ENCODE data around the gene TMEM147.

TMEM147 gene

GRCh38 chr19:35545001-35545854 lies at the start of gene TMEM147:
Gene TMEM147 (plus strand): TSS chr19:35545626. CDS start chr19:35545740, 114 bp downstream.
- peak; percentile 93 for DNase-seq (ENCODE audit: low spot score)

- DNase-seq (ENCODE audit: low spot score): no peak
Observed at GRCh38 chr19:35497406-35497805, 48.0 kb upstream of the TMEM147 start.

DNA sequence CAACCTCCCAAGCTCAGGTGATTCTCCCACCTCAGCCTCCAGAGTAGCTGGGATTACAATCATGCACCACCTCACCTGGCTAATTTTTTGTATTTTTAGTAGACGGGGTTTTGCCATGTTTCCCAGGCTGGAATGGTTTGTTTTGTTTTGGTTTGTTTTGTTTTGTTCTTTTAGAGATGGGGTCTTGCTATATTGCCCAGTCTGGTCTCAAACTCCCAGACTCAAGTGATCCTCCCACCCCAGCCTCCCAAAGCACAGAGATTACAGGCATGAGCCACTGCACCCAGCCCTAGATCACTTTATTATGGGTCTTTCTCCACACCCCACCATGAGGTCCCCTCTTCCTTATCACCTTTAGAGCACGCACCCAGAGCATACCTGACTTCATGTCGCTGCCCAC lies 47.2 kb upstream of the TMEM147 start:
- no peak for DNase-seq (ENCODE audit: low spot score)

DNA sequence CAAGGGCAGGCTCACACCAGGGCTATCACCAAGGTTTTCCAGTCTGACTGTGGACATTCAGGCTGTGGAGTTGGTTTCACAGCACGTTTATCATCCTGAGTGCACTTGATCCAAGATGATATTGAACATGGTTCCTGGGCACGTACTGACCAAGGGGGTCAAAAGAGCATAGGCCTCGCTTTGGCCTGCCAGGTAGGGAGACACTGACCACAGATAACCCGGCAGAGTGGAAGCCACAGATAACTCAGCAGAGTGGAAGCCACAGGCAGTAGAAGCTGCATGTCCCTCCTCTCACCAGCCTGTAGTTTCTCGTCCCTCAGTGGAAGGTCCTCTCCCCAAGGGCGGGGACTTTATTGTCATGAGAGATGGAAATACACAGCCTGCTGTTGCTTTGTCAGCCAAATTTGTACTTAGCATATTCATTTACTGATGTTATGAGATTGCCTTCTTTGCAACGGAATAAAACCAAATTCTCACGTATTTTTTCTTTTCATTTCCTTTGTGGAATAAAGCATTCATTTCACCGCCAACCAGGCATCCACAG lies 46.4 kb upstream of the TMEM147 start:
- DNase-seq (ENCODE audit: low spot score): no peak

DNA sequence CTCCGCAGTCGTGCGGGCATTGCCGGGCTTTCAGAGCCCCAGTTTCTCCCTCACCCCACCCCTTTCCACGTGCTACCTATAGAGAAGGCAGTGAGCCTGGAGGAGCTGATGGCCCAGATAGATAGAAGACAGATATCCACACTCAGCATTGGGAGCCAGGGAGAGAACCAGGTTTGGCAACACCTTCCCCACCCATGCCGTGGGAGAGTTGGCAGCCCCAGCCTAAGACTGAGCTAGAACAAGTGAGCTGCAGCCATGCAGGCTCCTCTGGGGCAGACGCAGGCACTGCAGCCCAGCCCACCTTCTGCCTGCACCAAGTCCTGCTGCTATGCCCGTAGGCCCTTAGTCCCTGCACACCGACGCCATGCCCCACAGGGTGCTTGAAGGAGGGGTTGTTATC lies 44.8 kb upstream of the TMEM147 start:
- no peak for DNase-seq (ENCODE audit: low spot score)

DNA sequence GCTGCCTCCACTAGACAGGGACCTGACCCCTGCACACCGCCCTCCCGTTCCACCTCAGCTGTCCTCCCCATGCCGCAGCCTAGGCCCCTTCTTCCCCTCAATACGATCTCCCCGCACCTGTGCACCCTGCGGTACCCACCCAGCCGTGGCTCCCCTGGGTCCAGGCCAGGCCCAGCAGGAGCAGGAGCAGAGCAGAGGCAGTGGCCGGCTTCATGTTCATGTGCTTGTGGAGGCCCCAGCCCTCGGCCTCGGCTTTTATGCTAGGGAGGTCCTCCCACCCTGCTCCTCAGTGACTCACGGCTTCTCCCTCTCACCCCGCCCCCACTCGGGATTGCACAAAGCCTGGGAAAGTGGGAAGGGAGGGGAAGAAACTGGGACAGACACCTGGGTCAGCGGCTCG lies 43.7 kb upstream of the TMEM147 start:
- no peak for DNase-seq (ENCODE audit: low spot score)

DNA sequence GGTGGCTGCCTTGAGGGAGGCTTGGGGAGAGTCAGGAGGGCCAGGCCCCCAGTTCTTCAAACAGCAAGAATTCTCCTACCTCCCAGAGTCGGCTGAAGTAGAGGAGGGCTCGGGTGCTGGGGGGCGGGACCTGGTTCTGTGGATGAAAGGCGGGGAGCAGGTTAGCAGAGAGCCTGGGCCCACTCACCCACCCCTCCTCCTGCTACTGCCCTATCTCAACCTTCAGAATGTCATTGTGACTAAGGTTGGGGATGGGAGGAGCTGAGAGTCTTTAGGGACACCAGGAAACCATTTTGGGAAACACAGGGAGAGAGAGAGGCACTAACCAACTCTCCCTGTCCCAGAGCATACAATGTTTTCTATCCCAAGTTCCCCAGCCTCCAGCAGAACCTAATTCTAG lies 42.7 kb upstream of the TMEM147 start:
- DNase-seq (ENCODE audit: low spot score): no peak

DNA sequence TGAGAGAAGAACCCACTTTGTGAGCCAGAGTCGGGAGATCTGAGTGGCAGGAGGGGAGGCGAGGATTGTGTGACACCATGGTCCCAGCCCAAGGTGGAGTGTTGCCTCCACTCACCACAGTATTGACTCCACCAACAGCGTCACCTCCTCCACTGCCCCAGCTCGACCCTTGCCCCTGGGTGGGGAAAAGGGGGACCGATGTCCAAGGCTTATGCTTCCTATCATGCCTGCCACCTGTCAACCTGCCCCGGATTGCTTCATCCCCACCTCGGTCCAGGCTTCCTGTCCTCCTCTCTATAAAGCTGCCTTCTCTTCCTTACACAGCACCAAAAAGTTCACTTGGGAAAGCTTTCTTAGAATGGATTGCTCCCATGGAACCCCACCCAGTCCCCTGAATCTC lies 39.4 kb upstream of the TMEM147 start:
- DNase-seq (ENCODE audit: low spot score): no peak

DNA sequence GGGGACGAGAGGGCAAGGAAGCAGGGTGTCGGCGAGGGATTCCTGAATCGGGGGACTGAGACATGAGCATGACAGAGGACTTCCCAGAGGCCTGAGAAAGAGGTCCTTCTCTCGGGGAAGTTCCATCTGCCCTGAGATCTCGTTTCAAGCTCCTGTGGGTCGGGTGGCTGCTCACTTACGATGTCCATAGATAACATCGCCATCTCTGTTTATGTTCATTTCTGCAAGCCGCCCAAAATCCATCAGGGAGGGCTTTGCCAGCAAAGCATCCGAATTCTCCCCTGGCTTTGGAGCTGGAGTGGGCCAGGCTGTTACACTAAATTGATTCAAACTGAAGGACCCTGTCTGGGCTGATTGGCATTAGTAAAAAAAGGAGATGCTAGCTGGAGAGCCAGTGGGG lies 37.9 kb upstream of the TMEM147 start:
- no peak for DNase-seq (ENCODE audit: low spot score)

- DNase-seq (ENCODE audit: low spot score): no peak
Observed at GRCh38 chr19:35508129-35508528, 37.3 kb upstream of the TMEM147 start.

GRCh38 chr19:35509018-35509652 lies 36.3 kb upstream of the TMEM147 start:
- peak; percentile 77 for DNase-seq (ENCODE audit: low spot score)

- peak; percentile 91 for DNase-seq (ENCODE audit: low spot score)
Observed at GRCh38 chr19:35509861-35510625, 35.4 kb upstream of the TMEM147 start.

DNA sequence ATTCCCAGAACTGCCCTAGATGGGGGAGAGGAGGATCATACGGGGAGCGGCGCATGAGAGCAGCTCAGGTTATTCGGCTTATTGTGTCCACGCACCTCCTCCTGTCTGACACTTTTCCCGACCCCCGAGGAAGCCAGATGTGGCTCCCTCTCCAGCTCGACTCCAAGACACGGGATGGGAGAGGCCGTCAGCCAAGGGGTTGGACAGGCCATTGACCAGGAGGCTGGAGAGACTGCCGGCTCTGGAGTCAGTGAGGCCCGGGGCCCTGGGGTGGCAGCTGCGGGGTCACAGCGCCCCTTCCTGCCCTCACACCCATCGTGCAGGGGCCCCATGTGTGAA lies 34.8 kb upstream of the TMEM147 start:
- DNase-seq (ENCODE audit: low spot score): no peak

DNA sequence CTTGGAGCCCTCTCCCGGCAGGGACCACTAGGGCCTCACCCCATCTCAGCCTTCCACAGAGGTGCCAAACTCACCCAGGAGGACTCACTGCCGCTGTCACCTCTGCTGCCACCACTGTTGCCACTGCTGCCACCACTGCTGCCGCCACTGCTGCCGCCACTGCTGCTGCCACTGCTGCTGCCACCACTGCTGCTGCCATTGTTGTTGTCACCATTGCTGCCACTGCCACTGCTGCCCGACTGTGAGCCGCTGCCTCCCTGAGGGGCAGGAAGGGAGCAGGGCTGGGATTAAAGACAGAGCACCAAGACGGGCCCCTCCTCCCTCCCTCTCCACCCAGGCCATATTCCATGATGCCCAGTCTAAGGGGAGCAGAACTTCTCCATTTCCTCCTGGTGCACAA lies 34.1 kb upstream of the TMEM147 start:
- DNase-seq (ENCODE audit: low spot score): no peak

DNA sequence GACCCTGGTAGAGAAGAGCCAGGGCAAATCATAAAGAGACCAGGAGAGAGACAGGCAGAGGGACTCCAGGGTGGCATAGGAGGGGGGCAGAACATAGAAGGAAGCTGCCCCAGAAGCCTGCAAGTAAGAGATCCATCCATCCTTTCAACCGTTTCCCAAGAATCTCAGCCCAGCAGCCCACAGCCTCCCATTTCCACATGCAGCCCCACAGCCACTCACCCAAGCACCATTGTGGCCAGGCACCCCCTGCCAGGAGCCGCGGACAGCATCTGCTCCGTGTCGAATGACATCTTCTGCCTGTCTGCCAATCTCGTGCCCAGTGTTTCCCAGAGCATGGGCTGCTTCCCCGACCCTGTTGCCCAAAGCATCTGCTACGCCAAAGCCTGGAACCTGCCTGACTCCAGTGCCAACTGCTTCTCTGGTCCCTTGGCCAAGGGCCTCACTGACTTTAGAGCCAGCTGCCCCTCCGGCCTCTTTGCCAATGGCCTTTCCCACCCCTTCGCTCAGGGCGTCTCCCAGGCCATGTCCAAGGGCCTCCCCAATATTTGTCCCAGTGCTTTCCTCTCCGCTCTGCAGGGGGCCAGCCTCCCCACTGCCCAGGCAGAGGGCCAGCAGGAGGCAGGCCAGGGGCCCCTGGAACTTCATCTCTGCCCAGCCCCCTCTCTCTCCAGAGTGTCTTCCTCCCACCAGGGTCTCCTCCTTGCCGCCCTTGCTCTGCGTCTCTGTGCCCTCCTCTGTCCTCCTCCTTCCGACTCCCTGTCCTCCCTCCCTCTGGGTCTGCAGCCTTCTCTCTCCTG lies 32.4 kb upstream of the TMEM147 start:
- DNase-seq (ENCODE audit: low spot score): no peak

- DNase-seq (ENCODE audit: low spot score): no peak
Observed at GRCh38 chr19:35513628-35514281, 31.7 kb upstream of the TMEM147 start, which contains the start of gene DMKN. Gene DMKN (minus strand): TSS chr19:35513649. CDS start chr19:35513475, 174 bp downstream.

GRCh38 chr19:35514282-35514809 lies 31.1 kb upstream of the TMEM147 start:
- no peak for DNase-seq (ENCODE audit: low spot score)

GRCh38 chr19:35516310-35516709 lies 29.1 kb upstream of the TMEM147 start:
- no peak for DNase-seq (ENCODE audit: low spot score)

DNA sequence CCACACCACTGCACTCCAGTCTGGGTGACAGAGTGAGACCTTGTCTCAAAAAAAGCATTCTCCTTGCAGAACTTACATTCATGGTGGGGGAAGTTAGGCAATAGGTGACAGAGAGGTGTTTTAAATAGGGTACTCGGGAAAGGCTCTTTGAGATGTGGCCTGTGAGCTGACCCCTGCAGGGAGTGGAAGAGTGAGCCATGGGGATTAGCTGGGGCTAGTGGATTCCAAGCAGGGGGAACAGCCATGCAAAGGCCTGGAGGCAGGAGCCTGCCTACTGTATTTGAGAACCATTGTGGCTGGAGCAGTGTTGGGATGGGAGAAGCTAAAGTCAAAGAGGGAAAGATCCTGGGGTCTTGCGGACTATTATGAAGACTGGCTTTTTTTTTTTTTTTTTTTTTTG lies 28.1 kb upstream of the TMEM147 start:
- no peak for DNase-seq (ENCODE audit: low spot score)

- no peak for DNase-seq (ENCODE audit: low spot score)
Observed at GRCh38 chr19:35518313-35518712, 27.1 kb upstream of the TMEM147 start.

- peak; percentile 28 for DNase-seq (ENCODE audit: low spot score)
Observed at GRCh38 chr19:35519291-35519690, 26.1 kb upstream of the TMEM147 start.
